Measurements from ENCODE around the gene PPP3CB.
A peak's percentile ranks its signal among the peaks of the same experiment; 100 is the strongest.

Gene PPP3CB

GRCh38 chr10:73537288-73537687, 41.5 kb upstream of the PPP3CB start:
- Histone ChIP-seq H3K9ac (ENCODE audit: low read length) (no peak overlapping the region), H3K27ac (ENCODE audit: low read depth, low read length) (no peak overlapping the region), H2AFZ (ENCODE audit: low read depth, low read length, severe bottlenecking) (no peak overlapping the region), H4K20me1 (ENCODE audit: low read depth, low read length) (no peaks in the 10 kb centered on the region), H3K36me3 (ENCODE audit: low read length) (no peaks in the 10 kb centered on the region), H3K27me3 (ENCODE audit: low read length) (no peaks in the 10 kb centered on the region), H3K4me3 (ENCODE audit: insufficient read depth, low read length, poor library complexity, severe bottlenecking) (no peak overlapping the region), H3K79me2 (ENCODE audit: insufficient read depth, low read length) (no peaks in the 10 kb centered on the region), H3K9me2 (replicated peaks; ENCODE audit: insufficient read depth, low read length) (no peaks in the 10 kb centered on the region), H3F3A (ENCODE audit: insufficient read depth) (no peaks in the 10 kb centered on the region), H3K9me3 (ENCODE audit: insufficient read depth, low read length) (no peaks in the 10 kb centered on the region), H3K4me2 (ENCODE audit: low read depth, low read length, poor library complexity, severe bottlenecking) (no peak overlapping the region)
- TF ChIP-seq EZH2phosphoT487 (conservative IDR thresholded peaks at IDR 0.05; ENCODE audit: low read length) (no peak), CTCF (IDR thresholded peaks at IDR 0.05; ENCODE audit: insufficient read depth, low read length, poor library complexity, severe bottlenecking) (no peak)

- Histone ChIP-seq H3K36me3 (ENCODE audit: low read length) (no peaks in the 10 kb centered on the region), H3K4me3 (ENCODE audit: insufficient read depth, low read length, poor library complexity, severe bottlenecking) (no peak overlapping the region), H3F3A (ENCODE audit: insufficient read depth) (no peaks in the 10 kb centered on the region), H3K27me3 (ENCODE audit: low read length) (no peaks in the 10 kb centered on the region), H3K9ac (ENCODE audit: low read length) (no peak overlapping the region), H3K9me2 (replicated peaks; ENCODE audit: insufficient read depth, low read length) (no peaks in the 10 kb centered on the region), H3K9me3 (ENCODE audit: insufficient read depth, low read length) (no peaks in the 10 kb centered on the region), H3K27ac (ENCODE audit: low read depth, low read length) (no peak overlapping the region), H4K20me1 (ENCODE audit: low read depth, low read length) (no peaks in the 10 kb centered on the region), H2AFZ (ENCODE audit: low read depth, low read length, severe bottlenecking) (no peak overlapping the region), H3K4me2 (ENCODE audit: low read depth, low read length, poor library complexity, severe bottlenecking) (no peak overlapping the region), H3K79me2 (ENCODE audit: insufficient read depth, low read length) (no peaks in the 10 kb centered on the region)
- no peak for TF ChIP-seq CTCF (IDR thresholded peaks at IDR 0.05; ENCODE audit: insufficient read depth, low read length, poor library complexity, severe bottlenecking)
- no peak for TF ChIP-seq EZH2phosphoT487 (conservative IDR thresholded peaks at IDR 0.05; ENCODE audit: low read length)
These were observed 39.0 kb upstream of the PPP3CB start for GRCh38 chr10:73534857-73535256.

GRCh38 chr10:73529089-73529832, 33.4 kb upstream of the PPP3CB start:
- Histone ChIP-seq H3K9ac (ENCODE audit: low read length) (no peak overlapping the region), H3K4me3 (ENCODE audit: insufficient read depth, low read length, poor library complexity, severe bottlenecking) (no peak overlapping the region), H3F3A (ENCODE audit: insufficient read depth) (no peaks in the 10 kb centered on the region), H3K79me2 (ENCODE audit: insufficient read depth, low read length) (no peaks in the 10 kb centered on the region), H2AFZ (ENCODE audit: low read depth, low read length, severe bottlenecking) (no peak overlapping the region), H4K20me1 (ENCODE audit: low read depth, low read length) (no peaks in the 10 kb centered on the region), H3K27me3 (ENCODE audit: low read length) (no peaks in the 10 kb centered on the region), H3K4me2 (ENCODE audit: low read depth, low read length, poor library complexity, severe bottlenecking) (no peak overlapping the region), H3K36me3 (ENCODE audit: low read length) (no peaks in the 10 kb centered on the region), H3K9me2 (replicated peaks; ENCODE audit: insufficient read depth, low read length) (no peaks in the 10 kb centered on the region), H3K27ac (ENCODE audit: low read depth, low read length) (no peak overlapping the region), H3K9me3 (ENCODE audit: insufficient read depth, low read length) (no peaks in the 10 kb centered on the region)
- TF ChIP-seq CTCF (IDR thresholded peaks at IDR 0.05; ENCODE audit: insufficient read depth, low read length, poor library complexity, severe bottlenecking) (peak; percentile 81), EZH2phosphoT487 (conservative IDR thresholded peaks at IDR 0.05; ENCODE audit: low read length) (no peak)
